ENCODE data around the gene GOLGA3. TPM values are rescaled to one million over a fixed set of nuclear protein-coding genes. Genes with fewer than 3 reads are reported as not detected.
"Not testable (repeated sequence)": the region's sequence is repeated elsewhere in the genome, so short reads cannot be mapped to it uniquely, and the experiment has no call there.

The GOLGA3 gene
- total RNA-seq, 1 donor from 2014 or later: 68.1 TPM

DNA sequence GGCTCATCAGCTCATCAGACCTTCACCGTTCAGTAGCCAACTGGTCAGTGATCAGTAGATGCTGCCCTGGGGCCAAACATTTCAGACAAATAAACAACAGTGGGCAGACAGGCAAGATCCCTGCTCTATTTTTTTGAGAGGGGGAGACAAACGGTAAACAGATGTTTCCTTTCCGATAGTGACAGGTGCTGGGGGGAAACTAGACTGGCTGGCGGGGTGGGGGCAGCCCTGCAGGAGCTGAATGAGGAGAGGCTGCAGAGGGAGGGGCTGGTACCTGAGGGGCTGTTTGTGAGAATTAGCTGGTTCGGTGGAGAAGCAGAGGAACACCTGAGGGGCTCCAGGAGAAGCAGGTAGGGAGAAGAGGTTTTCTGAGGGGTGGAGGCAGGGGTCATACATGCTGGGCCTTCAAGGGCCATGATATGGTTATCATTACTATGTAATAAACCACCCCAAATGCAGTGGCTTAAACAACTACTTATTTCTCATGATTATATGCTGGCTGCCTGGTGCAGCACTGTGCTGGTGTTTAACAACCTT, 8.2 kb upstream of the GOLGA3 start:
- H3K36me3 Mint-ChIP-seq (ENCODE audit: low read depth): peaks cover 49% of the 10 kb centered on the region
- intact Hi-C loops (cut with micrococcal nuclease): no loop called here
- H3K27me3 Mint-ChIP-seq: no peaks in the 10 kb centered on the region
- H3K4me3 Mint-ChIP-seq: peak overlapping the region; percentile 78
- DNase-seq: no peak
- peak overlapping the region; percentile 70 for H3K27ac Mint-ChIP-seq
- H3K9me3 Mint-ChIP-seq: no peaks in the 10 kb centered on the region
- peaks cover 21% of the 10 kb centered on the region for H3K4me1 Mint-ChIP-seq

GRCh38 chr12:132836230-132836629, 7.6 kb upstream of the GOLGA3 start:
- Mint-ChIP-seq H3K36me3 (ENCODE audit: low read depth) (peaks cover 44% of the 10 kb centered on the region), H3K4me1 (peaks cover 21% of the 10 kb centered on the region), H3K27ac (peak overlapping the region; percentile 70), H3K4me3 (peak overlapping the region; percentile 78)
- intact Hi-C loops (cut with micrococcal nuclease); H3K9me3 Mint-ChIP-seq; H3K27me3 Mint-ChIP-seq: not testable (repeated sequence)
- peak; percentile 66 for DNase-seq

GRCh38 chr12:132835076-132836025, 6.7 kb upstream of the GOLGA3 start:
- intact Hi-C loops (cut with micrococcal nuclease): loop anchor here (2.0 kb wide), 1 partner anchor 65 kb away; no protein-coding TSS in a partner anchor
- Mint-ChIP-seq H3K9me3 (no peaks in the 10 kb centered on the region), H3K27me3 (no peaks in the 10 kb centered on the region), H3K27ac (peak overlapping the region; percentile 91), H3K4me3 (peak overlapping the region; percentile 33), H3K4me1 (peaks cover 21% of the 10 kb centered on the region), H3K36me3 (ENCODE audit: low read depth) (peaks cover 40% of the 10 kb centered on the region)
- no peak for DNase-seq

GRCh38 chr12:132834181-132834711, 5.6 kb upstream of the GOLGA3 start:
- no peaks in the 10 kb centered on the region for H3K9me3 Mint-ChIP-seq
- peak overlapping the region; percentile 33 for H3K4me3 Mint-ChIP-seq
- intact Hi-C loops (cut with micrococcal nuclease): loop anchor here (2.0 kb wide), 1 partner anchor 63 kb away; no protein-coding TSS in a partner anchor
- H3K27ac Mint-ChIP-seq: peak overlapping the region; percentile 91
- peaks cover 26% of the 10 kb centered on the region for H3K4me1 Mint-ChIP-seq
- DNase-seq: peak; percentile 80
- H3K36me3 Mint-ChIP-seq (ENCODE audit: low read depth): peaks cover 34% of the 10 kb centered on the region
- no peaks in the 10 kb centered on the region for H3K27me3 Mint-ChIP-seq

DNA sequence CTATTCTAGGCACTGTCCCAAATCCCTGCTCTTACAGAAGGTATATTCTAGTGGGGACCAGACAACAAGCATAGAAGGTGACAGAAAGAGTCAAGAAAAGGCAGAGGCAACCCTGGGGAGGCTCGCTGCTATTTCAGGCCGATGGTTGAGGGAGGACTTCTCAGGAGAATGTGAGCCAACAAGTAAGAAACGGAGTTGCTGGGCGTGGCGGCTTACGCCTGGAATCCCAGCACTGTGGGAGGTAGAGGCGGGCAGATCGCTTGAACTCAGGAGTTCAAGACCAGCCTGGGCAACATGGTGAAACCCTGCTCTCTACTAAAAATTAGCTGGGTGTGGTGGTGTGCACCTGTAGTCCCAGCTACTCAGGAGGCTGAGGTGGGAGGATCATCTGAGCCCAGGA, 4.7 kb upstream of the GOLGA3 start:
- Mint-ChIP-seq H3K9me3 (no peaks in the 10 kb centered on the region), H3K4me3 (peak overlapping the region; percentile 33), H3K27ac (peak overlapping the region; percentile 91), H3K27me3 (no peaks in the 10 kb centered on the region), H3K4me1 (peaks cover 26% of the 10 kb centered on the region), H3K36me3 (ENCODE audit: low read depth) (peaks cover 27% of the 10 kb centered on the region)
- no peak for DNase-seq
- intact Hi-C loops (cut with micrococcal nuclease): no loop called here

DNA sequence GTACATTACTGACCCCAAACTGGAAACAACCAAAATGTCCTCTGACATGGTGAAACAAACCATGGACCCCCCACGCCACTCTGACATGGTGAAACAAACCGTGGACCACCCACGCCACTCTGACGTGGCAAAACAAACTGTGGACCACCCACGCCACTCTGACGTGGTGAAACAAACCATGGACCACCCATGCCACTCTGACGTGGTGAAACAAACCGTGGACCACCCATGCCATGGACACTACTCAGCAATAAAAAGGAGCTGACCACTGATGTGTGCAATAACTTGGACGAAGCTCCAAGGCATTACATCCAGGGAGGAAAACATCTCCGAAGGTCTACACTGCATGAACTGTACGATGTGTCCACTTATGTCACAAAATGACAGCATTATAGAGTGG, 3.1 kb upstream of the GOLGA3 start:
- no peak overlapping the region for H3K4me3 Mint-ChIP-seq
- intact Hi-C loops (cut with micrococcal nuclease): no loop called here
- no peak for DNase-seq
- peaks cover 36% of the 10 kb centered on the region for H3K4me1 Mint-ChIP-seq
- H3K36me3 Mint-ChIP-seq (ENCODE audit: low read depth): peaks cover 39% of the 10 kb centered on the region
- H3K27ac Mint-ChIP-seq: no peak overlapping the region
- H3K9me3 Mint-ChIP-seq: no peaks in the 10 kb centered on the region
- no peaks in the 10 kb centered on the region for H3K27me3 Mint-ChIP-seq

DNA sequence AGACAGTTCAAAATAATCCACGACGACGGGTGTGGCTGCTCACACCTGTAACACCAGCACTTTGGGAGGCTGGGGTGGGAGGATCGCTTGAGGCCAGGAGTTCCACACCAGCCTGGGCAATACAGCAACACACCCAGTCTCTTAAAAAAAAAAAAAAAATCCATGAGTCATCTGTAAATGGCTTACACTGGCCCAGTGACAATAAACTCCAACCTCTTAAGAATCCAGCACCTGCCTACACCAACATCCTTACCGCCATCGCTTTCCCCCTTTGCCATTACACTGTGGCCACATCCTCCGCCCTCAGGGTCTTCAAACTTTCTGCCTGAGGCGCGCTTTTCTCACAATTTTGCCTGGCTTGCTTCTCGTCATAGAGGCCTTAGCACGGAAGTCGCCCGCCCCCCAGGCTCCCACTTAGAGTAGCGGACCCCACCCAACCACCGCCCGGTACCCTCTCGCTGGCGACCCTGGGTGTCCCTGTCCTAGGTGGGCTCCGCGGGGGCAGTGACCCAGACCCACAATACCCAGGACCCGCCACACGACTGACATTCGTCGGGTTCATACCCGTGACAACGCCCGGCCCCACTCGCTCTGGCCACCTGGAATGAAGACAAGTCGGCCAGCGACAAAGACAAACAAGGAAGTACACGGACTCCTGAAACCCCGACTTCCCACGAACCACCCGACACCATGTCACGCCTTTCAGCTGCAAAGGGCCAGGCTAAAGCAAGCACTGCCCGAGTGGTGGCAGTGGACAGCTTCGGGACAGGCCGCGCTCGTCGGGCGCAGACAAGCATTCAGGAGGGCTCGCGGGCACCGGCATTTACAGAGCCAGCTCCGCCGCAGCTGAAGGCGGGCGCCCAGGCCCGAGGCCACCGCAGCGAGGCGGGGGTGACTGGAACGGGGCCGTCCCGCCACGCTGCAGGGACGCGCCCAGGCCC, 636 bp downstream of the GOLGA3 start:
- Mint-ChIP-seq H3K4me3 (peak overlapping the region; percentile 98), H3K27me3 (no peaks in the 10 kb centered on the region), H3K27ac (peak overlapping the region; percentile 89), H3K9me3 (no peaks in the 10 kb centered on the region), H3K4me1 (peaks cover 26% of the 10 kb centered on the region), H3K36me3 (ENCODE audit: low read depth) (peaks cover 56% of the 10 kb centered on the region)
- peak; percentile 73 for DNase-seq
- intact Hi-C loops (cut with micrococcal nuclease): loop anchor here (1.0 to 2.0 kb wide), 6 partner anchors 59 to 252 kb away; partner anchors contain the start of genes CHFR, PGAM5, POLE and PXMP2

DNA sequence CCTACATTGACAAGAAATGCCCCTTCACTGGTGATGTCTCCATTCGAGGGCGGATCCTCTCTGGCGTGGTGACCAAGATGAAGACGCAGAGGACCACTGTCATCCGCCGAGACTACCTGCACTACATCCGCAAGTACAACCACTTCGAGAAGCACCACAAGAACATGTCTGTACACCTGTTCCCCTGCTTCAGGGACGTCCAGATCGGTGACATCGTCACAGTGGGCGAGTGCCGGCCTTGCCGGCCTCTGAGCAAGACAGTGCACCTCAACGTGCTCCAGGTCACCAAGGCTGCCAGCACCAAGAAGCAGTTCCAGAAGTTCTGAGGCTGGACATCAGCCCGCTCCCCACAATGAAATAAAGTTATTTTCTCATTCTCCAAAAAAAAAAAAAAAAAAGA, 2.8 kb downstream of the GOLGA3 start:
- intact Hi-C loops (cut with micrococcal nuclease): no loop called here

DNA sequence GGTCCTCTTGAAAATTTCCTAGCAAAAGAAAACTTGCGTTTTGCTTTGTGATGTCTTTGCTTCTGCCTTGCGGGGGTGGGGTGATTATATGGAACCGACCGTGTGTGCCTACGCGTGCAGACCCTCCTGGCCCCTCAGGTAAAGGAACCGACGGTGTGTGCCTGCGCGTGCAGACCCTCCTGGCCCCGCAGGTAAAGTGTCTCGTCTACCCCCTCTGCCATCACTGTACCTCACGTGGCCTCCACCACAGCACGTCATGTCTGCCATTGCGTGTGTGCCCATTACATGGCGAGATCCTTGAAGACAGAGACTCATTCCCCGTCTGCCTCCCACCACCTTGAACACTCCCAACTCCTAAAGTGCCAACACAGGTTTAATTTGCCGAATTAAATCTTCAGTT, 3.6 kb downstream of the GOLGA3 start:
- peaks cover 63% of the 10 kb centered on the region for H3K36me3 Mint-ChIP-seq (ENCODE audit: low read depth)
- H3K4me1 Mint-ChIP-seq: peaks cover 26% of the 10 kb centered on the region
- intact Hi-C loops (cut with micrococcal nuclease): no loop called here
- no peaks in the 10 kb centered on the region for H3K9me3 Mint-ChIP-seq
- DNase-seq: no peak
- H3K27ac Mint-ChIP-seq: no peak overlapping the region
- H3K27me3 Mint-ChIP-seq: no peaks in the 10 kb centered on the region
- no peak overlapping the region for H3K4me3 Mint-ChIP-seq

More for the DNA sequence above, 2.8 kb downstream of the GOLGA3 start:
- H3K4me3 Mint-ChIP-seq: peak overlapping the region; percentile 35
- no peaks in the 10 kb centered on the region for H3K27me3 Mint-ChIP-seq
- H3K9me3 Mint-ChIP-seq: no peaks in the 10 kb centered on the region
- peaks cover 26% of the 10 kb centered on the region for H3K4me1 Mint-ChIP-seq
- H3K27ac Mint-ChIP-seq: peak overlapping the region; percentile 11
- peaks cover 57% of the 10 kb centered on the region for H3K36me3 Mint-ChIP-seq (ENCODE audit: low read depth)
- no peak for DNase-seq

- DNase-seq: no peak
- Mint-ChIP-seq H3K27ac (no peak overlapping the region), H3K27me3 (no peaks in the 10 kb centered on the region), H3K4me3 (no peak overlapping the region), H3K36me3 (ENCODE audit: low read depth) (peaks cover 69% of the 10 kb centered on the region), H3K9me3 (no peaks in the 10 kb centered on the region), H3K4me1 (peaks cover 22% of the 10 kb centered on the region)
- intact Hi-C loops (cut with micrococcal nuclease): no loop called here
Measured at GRCh38 chr12:132824053-132824452, 4.6 kb downstream of the GOLGA3 start.

DNA sequence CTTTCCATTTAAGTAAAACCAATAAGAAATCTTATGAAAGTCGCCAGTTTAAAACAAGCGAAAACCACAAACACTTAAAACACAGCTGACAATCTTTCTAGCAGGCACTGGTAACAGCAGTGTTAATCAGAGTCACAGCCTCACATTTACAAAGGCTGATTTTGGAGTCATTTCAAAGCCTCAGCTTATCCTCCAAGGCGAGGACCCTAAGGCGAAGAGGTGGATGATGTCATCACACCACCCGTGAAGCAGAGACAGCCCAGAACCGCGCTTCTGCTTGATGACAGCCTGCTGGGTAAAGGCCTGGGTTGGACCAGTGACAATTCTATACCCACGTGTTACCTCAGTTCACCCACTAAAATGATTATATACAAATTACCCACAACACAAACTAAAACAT, 10.1 kb downstream of the GOLGA3 start:
- Mint-ChIP-seq H3K36me3 (ENCODE audit: low read depth) (peaks cover 58% of the 10 kb centered on the region), H3K9me3 (no peaks in the 10 kb centered on the region), H3K27me3 (no peaks in the 10 kb centered on the region), H3K4me1 (no peaks in the 10 kb centered on the region), H3K4me3 (no peak overlapping the region), H3K27ac (no peak overlapping the region)
- intact Hi-C loops (cut with micrococcal nuclease): no loop called here
- DNase-seq: no peak

GRCh38 chr12:132814232-132814631, 14.4 kb downstream of the GOLGA3 start:
- Mint-ChIP-seq H3K27ac (no peak overlapping the region), H3K4me1 (peaks cover 7% of the 10 kb centered on the region), H3K9me3 (no peaks in the 10 kb centered on the region), H3K27me3 (no peaks in the 10 kb centered on the region), H3K4me3 (no peak overlapping the region), H3K36me3 (ENCODE audit: low read depth) (peaks cover 56% of the 10 kb centered on the region)
- no peak for DNase-seq
- intact Hi-C loops (cut with micrococcal nuclease): no loop called here

DNA sequence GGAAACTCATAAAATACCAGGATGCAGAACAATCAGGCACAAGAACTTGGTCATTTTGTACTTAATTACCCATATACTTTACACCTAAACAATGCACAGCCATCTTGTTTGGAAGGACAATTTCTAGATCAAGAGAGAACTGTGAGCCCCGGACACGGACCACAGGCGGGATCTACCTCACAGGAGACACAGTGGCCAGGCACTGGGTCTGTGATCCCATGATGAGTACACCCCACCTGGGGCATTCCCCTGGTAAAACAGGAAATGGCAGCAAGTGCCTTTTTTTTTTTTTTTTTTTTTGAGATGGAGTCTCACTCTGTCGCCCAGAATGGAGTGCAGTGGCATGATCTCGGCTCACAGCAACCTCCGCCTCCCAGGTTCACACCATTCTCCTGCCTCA, 15.2 kb downstream of the GOLGA3 start:
- Mint-ChIP-seq H3K4me1 (peaks cover 7% of the 10 kb centered on the region), H3K9me3 (no peaks in the 10 kb centered on the region), H3K4me3 (no peak overlapping the region), H3K27ac (no peak overlapping the region), H3K27me3 (no peaks in the 10 kb centered on the region), H3K36me3 (ENCODE audit: low read depth) (peaks cover 58% of the 10 kb centered on the region)
- DNase-seq: no peak
- intact Hi-C loops (cut with micrococcal nuclease): no loop called here

Data from activated CD4-positive, alpha-beta T cell treated with anti-CD3 and anti-CD28 coated beads, Interleukin-2, amount 10 ng/mL, durations not matched to agents 24 days and 14 days (primary cell).